Ovary (tissue), 9 donors: ENCODE results near the gene RNF112. TPM values are rescaled to one million over a fixed set of nuclear protein-coding genes. Genes with fewer than 3 reads are reported as not detected.

Experiments used
- DNase-seq, 5 donors: peaks; one replicate each; pipeline ENCODE4 v3.0.0-alpha.2; 2019 to 2020
- H3K27ac ChIP-seq, 2 donors: fragments of 200-600 bp; one replicate each; pipeline versions ENCODE4 v1.5.1 to v1.8.0; 2019 to 2022
- H3K27me3 ChIP-seq: fragments of 200-600 bp; one replicate; pipeline ENCODE4 v1.8.0; 2022
- H3K36me3 ChIP-seq: fragments of 200-600 bp; sonication (generic); one replicate; pipeline ENCODE4 v1.5.1; 2019
- H3K4me1 ChIP-seq: one replicate; pipeline ENCODE4 v1.8.1; 2013; ENCODE audit warnings: mild to moderate bottlenecking, moderate library complexity; ENCODE audit not compliant: insufficient read depth
- H3K4me3 ChIP-seq: fragments of 200-600 bp; sonication (generic); one replicate; pipeline ENCODE4 v1.5.1; 2017
- H3K9me3 ChIP-seq, 2 donors: fragments of 200-600 bp in 1 of 2; sonication (generic) in 1 of 2; one replicate each; pipeline versions ENCODE4 v1.5.1 to v1.8.1; 2013 to 2019; ENCODE audit warnings: mild to moderate bottlenecking in 1 of 2, moderate library complexity in 1 of 2
- EP300 ChIP-seq: sonication (generic); formaldehyde crosslinking; IDR thresholded peaks from one replicate; pipeline ENCODE4 v1.6.1; 2017; ENCODE audit warnings: antibody characterized with exemption
- POLR2A ChIP-seq: fragments of 450-650 bp; IDR thresholded peaks from one replicate; pipeline ENCODE4 v1.6.1; 2017; ENCODE audit warnings: antibody characterized with exemption, mild to moderate bottlenecking, moderate library complexity
- WGBS, 3 donors: extraction: QIAGEN DNeasy Blood & Tissue Kit in 1 of 3; methylation state at CpG; one replicate each; pipeline versions ENCODE4 v1.1.5 to v1.1.7; 2013 to 2017; 5-methylcytosine and 5-hydroxymethylcytosine counted together
- intact Hi-C, 4 donors: fragments of 100-400 bp; cut with DNase I; formaldehyde crosslinking; loops; one replicate each; pipeline versions ENCODE4 v1.11.0 to v1.15.1; 2022 to 2023
- polyA plus RNA-seq, 2 donors: library from polyadenylated mRNA; stranded (reverse); fragments of 200-250 nt in 1 of 2; fragments of 350-450 nt in 1 of 2; fragmentation: Illumina TruSeq in 1 of 2; extraction: RNeasy Lipid Tissue Mini Kit (QIAGEN cat#74804) in 1 of 2; gene quantifications; one replicate each; pipeline ENCODE4 v1.2.3, GENCODE V29; 2013 to 2014
- total RNA-seq, 7 donors: library from RNA; depleted of rRNA in 2 of 7; stranded (reverse); fragments of >200 nt in 2 of 7; fragmentation: NEBNext Ultra II Directional in 3 of 7; extraction: Animal tissue kit (Norgen Biotek cat#: 25700) in 3 of 7; gene quantifications; one replicate each; pipeline versions ENCODE4 v1.1.0 to v1.2.4, GENCODE V29; 2016 to 2023
- TF ChIP-seq, protein P1 (sequence below), 3 donors: fragments of 450-650 bp in 2 of 3; fragments of 200-600 bp in 1 of 3; IDR thresholded peaks; one replicate each; pipeline versions ENCODE4 v1.5.1 to v1.8.0; 2016 to 2022; ENCODE audit warnings: antibody characterized with exemption in 3 of 3, mild to moderate bottlenecking in 1 of 3
- donor health status: DM: no; HTN: no; CAD: no; lungs with moderate emphysema.
- donor health status: DM: no; HTN: no; CAD: no.
- donor health status: Bipolar disorder and iron deficiency.
- donor health status: DM: yes; HTN: yes; CAD: no.
- donor health status: DM: no; HTN: no; CAD: no.
- donor health status: DM: yes; HTN: yes; CAD: no.

Gene RNF112
- total and polyA plus RNA-seq, 9 donors: 0.24 to 6.9 (median 1.6) TPM

GRCh38 chr17:19408346-19408710 is 2.7 kb upstream of the RNF112 start:
- WGBS, 3 donors: 94 to 100% (median 98%) methylated on average over 2 of the region's 2 CpGs
- no peaks in the 10 kb centered on the region for H3K9me3 ChIP-seq
- H3K27me3 ChIP-seq: no peaks in the 10 kb centered on the region
- no peak for DNase-seq
- no peak overlapping the region for H3K27ac ChIP-seq
- H3K36me3 ChIP-seq: no peaks in the 10 kb centered on the region
- no peak overlapping the region for H3K4me3 ChIP-seq
- H3K4me1 ChIP-seq: no peaks in the 10 kb centered on the region
- intact Hi-C loops: no loop called here
- TF ChIP-seq, protein P1, sequence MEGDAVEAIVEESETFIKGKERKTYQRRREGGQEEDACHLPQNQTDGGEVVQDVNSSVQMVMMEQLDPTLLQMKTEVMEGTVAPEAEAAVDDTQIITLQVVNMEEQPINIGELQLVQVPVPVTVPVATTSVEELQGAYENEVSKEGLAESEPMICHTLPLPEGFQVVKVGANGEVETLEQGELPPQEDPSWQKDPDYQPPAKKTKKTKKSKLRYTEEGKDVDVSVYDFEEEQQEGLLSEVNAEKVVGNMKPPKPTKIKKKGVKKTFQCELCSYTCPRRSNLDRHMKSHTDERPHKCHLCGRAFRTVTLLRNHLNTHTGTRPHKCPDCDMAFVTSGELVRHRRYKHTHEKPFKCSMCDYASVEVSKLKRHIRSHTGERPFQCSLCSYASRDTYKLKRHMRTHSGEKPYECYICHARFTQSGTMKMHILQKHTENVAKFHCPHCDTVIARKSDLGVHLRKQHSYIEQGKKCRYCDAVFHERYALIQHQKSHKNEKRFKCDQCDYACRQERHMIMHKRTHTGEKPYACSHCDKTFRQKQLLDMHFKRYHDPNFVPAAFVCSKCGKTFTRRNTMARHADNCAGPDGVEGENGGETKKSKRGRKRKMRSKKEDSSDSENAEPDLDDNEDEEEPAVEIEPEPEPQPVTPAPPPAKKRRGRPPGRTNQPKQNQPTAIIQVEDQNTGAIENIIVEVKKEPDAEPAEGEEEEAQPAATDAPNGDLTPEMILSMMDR (IDR thresholded peaks at IDR 0.05): no peak
- TF ChIP-seq POLR2A (no peak), EP300 (no peak)

DNA sequence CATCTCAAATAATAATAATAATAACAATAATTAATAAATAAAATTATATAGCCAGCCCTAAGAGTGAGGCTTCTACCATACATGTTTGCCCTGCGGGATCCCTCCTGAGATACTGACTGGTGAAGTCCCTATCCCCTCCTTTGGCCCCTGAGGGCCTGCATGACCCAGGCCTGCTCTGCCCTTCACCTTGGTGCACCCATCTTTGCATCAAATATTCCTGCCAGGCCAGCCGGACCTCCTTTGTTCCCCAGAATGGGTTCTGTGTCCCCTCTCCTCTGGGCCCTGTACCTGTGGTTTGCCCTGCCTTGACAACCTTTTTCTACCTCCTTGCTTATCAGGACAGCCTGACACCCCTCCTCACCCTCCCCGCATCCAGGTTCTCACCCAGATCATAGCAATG is 2.0 kb upstream of the RNF112 start:
- Histone ChIP-seq H3K27ac (no peak overlapping the region), H3K9me3 (no peaks in the 10 kb centered on the region), H3K36me3 (no peaks in the 10 kb centered on the region), H3K27me3 (no peaks in the 10 kb centered on the region), H3K4me3 (no peak overlapping the region), H3K4me1 (no peaks in the 10 kb centered on the region)
- TF ChIP-seq POLR2A (no peak), EP300 (no peak)
- TF ChIP-seq, protein P1 (IDR thresholded peaks at IDR 0.05): no peak
- intact Hi-C loops: no loop called here
- no peak for DNase-seq
- 94 to 99% (median 94%) methylated on average over 3 of the region's 3 CpGs for WGBS, 3 donors

- WGBS, 3 donors: 80 to 88% (median 85%) methylated on average over 3 of the region's 3 CpGs
Observed at GRCh38 chr17:19409509-19409908, 1.5 kb upstream of the RNF112 start.

DNA sequence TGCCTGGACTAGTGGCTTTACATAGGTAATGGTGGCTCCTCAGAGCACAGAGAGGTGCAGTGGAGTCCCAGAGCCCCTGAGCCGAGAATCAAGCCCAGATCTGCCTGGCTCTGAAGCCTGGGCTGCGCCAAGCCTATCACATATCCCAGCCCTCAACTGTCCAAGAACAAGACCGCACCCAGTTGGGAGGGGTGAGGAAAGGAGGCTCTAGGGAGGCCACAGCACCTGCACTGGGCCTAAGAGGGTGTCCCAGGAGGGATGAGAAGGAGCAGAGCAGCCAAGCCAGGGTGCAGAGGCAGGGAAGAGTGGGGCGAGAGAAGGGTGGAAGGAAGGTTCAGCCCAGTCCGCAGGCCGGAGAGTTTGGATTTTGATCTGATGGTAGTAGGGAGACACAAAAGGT is 941 bp upstream of the RNF112 start:
- Histone ChIP-seq H3K4me3 (no peak overlapping the region), H3K4me1 (no peaks in the 10 kb centered on the region), H3K36me3 (no peaks in the 10 kb centered on the region), H3K9me3 (no peaks in the 10 kb centered on the region), H3K27ac (no peak overlapping the region), H3K27me3 (no peaks in the 10 kb centered on the region)
- intact Hi-C loops: no loop called here
- no peak for TF ChIP-seq EP300
- TF ChIP-seq, protein P1 (IDR thresholded peaks at IDR 0.05): no peak
- TF ChIP-seq POLR2A: no peak
- WGBS, 3 donors: 86 to 97% (median 92%) methylated on average over 6 of the region's 6 CpGs
- no peak for DNase-seq

More at GRCh38 chr17:19409509-19409908, 1.5 kb upstream of the RNF112 start:
- H3K27me3 ChIP-seq: no peaks in the 10 kb centered on the region
- H3K9me3 ChIP-seq: no peaks in the 10 kb centered on the region
- intact Hi-C loops: no loop called here
- H3K4me3 ChIP-seq: no peak overlapping the region
- H3K4me1 ChIP-seq: no peaks in the 10 kb centered on the region
- DNase-seq: no peak
- TF ChIP-seq, protein P1 (IDR thresholded peaks at IDR 0.05): no peak
- TF ChIP-seq POLR2A (no peak), EP300 (no peak)
- H3K36me3 ChIP-seq: no peaks in the 10 kb centered on the region
- H3K27ac ChIP-seq: no peak overlapping the region

GRCh38 chr17:19411631-19412030 is 599 bp downstream of the RNF112 start:
- H3K9me3 ChIP-seq: no peaks in the 10 kb centered on the region
- no peak overlapping the region for H3K4me3 ChIP-seq
- no peaks in the 10 kb centered on the region for H3K4me1 ChIP-seq
- DNase-seq: no peak
- no peak for TF ChIP-seq EP300
- TF ChIP-seq POLR2A: no peak
- TF ChIP-seq, protein P1 (IDR thresholded peaks at IDR 0.05): no peak
- WGBS, 3 donors: 78 to 81% (median 79%) methylated on average over 9 of the region's 9 CpGs
- intact Hi-C loops: no loop called here
- no peaks in the 10 kb centered on the region for H3K36me3 ChIP-seq
- H3K27me3 ChIP-seq: no peaks in the 10 kb centered on the region
- no peak overlapping the region for H3K27ac ChIP-seq
